Measurements from ENCODE around the gene KDM4B.

- TF ChIP-seq CTCF (IDR thresholded peaks at IDR 0.05), result no peak
- no peak for TF ChIP-seq EZH2 (IDR thresholded peaks at IDR 0.05; ENCODE audit: borderline replicate concordance, insufficient read depth, low read depth, low read length, poor library complexity, severe bottlenecking)
These were observed 188.3 kb downstream of the KDM4B start for GRCh38 chr19:5157186-5157585.

All from B cell (primary cell).